OCI-M2 (cell line): ENCODE results near the gene MAP4K3.

Experiments used
- DNase-seq: peaks from one replicate; lab custom pipeline; 2025; ENCODE audit not compliant: unreplicated experiment; lab: John Stamatoyannopoulos, UW

Gene MAP4K3

DNA sequence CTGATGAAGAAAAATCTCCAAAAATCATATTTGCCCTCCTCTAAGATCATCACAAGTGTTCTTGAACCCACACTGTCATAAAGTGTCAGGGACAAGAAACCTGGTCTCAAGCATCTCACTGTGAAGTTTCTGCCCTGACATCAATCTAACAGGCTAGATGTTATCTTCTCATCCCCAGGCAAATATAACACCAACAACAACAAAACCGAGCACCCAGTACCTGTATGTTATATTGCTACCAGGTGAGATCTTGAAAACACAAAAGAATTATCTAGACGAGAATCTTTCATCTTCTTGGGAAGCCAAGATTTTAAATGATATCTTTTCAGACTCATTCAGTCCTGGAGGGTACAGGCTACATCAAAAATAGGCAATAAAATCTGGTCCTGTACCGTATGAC lies 8.8 kb upstream of the MAP4K3 start:
- DNase-seq, result no peak

DNA sequence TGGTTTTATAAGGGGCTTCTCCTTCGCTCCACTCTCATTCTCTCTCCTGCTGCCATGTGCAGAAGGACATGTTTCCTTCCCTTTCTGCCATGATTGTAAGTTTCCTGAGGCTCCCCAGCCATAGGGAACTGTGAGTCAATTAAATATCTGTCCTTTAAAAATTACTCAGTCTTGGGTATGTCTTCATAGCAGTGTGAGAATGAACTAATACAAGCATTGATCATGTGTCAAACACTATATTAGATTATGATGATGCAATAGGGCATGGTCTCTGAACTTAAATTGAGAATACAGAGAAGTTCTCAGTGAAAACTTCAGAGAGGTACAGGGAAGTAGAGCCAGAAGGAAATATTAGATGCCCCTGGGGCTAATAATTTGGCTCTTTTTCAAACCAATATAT lies 5.9 kb upstream of the MAP4K3 start:
- DNase-seq, result no peak

GRCh38 chr2:39437522-39438296 lies 624 bp upstream of the MAP4K3 start:
- peak; percentile 66 for DNase-seq

DNA sequence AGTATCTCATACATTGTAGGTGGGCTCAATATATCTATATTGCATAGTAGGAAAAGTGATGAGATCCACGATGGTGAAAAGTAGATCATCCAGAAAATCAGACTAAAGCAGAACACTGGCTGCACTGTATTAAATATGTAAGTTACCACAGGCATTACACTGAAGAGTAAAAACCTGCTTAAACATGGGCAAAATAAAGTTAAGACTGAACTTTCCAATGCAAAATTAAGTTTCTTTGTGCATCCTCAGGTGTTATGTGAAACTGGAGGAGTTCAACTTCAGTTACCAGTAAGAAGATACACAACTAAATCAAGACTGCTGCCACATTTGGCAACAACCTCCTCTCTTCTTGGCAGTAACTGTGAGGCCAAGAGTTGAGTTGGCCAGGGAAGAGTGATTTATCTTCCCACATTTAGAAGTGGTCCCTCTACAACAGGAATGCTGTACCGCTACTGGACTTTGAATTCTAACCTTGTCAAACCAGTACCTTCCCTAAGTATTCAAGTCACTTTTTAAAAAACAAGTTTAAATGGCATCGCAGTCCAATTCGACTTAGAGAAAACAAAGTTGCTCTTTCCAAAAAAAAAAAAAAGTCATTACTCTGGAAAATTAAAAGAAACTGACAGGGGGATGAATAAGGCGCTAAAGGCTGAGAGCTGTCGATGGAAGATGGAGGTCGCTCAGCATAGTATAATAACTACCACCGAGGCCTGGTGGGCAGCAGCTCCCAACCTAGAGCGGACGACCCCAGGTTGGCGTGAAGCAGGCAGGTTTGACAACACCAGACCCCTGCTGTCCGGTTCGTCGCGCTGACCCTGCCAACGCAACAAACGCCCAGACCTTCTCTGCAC lies 1.1 kb downstream of the MAP4K3 start:
- no peak for DNase-seq

- DNase-seq, result no peak
These were observed 1.9 kb downstream of the MAP4K3 start for GRCh38 chr2:39435234-39435633.

DNA sequence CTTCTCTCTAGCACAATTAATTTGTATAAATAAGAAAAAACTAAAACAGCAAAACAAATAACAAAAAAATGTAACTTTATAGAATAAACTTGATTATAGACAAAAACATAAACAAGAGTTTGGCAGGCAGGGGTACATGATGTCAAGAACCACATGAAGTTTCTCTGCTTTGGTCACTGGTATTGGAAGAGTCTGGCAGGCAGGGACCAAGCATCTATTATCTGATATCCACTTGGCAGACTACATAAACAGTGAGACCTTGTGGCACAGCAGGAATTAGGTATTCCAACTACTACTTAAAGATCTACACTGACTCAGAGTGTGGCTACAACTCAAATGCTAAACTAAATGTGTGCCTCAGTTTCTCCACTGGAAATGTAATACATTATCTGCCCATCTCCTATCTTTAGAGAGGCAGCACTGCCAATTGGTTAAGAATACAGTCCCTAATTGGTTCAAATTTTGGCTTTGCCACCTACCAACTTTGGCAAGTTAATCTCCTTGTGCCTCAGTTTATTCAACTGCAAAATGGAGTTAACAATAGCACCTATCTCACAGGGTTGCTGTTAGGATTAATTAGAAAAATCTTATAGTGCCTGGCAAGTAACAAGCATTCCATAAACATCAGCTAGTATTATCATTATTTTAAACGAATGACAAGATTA lies 2.7 kb downstream of the MAP4K3 start:
- DNase-seq, result no peak

GRCh38 chr2:39433586-39434195 lies 3.4 kb downstream of the MAP4K3 start:
- no peak for DNase-seq

GRCh38 chr2:39432701-39433100 lies 4.4 kb downstream of the MAP4K3 start:
- DNase-seq, result no peak

- no peak for DNase-seq
These were observed 5.3 kb downstream of the MAP4K3 start for GRCh38 chr2:39431592-39432316.

GRCh38 chr2:39429746-39430145 lies 7.3 kb downstream of the MAP4K3 start:
- DNase-seq, result no peak

DNA sequence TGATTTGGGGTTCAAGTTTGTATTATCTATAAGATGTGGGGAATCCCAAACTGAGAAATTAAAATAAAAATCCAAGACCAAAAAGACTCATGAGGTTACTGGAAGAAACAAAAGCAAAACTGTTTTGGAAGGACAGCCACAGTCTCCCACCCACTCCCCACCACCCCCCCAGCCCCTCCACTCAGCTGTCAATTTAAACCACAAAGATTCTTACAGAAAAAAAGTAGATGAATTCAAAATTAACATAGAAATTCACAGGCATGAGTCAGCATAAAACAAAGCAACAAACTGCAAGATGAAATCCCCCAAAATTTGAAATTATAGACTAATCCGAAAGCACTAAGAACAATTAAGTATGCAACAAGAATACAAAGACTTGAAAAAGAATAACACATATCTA lies 12.1 kb downstream of the MAP4K3 start:
- DNase-seq, result no peak

- no peak for DNase-seq
These were observed 14.4 kb downstream of the MAP4K3 start for GRCh38 chr2:39422700-39423099.

- no peak for DNase-seq
These were observed 15.7 kb downstream of the MAP4K3 start for GRCh38 chr2:39421354-39421753.

DNA sequence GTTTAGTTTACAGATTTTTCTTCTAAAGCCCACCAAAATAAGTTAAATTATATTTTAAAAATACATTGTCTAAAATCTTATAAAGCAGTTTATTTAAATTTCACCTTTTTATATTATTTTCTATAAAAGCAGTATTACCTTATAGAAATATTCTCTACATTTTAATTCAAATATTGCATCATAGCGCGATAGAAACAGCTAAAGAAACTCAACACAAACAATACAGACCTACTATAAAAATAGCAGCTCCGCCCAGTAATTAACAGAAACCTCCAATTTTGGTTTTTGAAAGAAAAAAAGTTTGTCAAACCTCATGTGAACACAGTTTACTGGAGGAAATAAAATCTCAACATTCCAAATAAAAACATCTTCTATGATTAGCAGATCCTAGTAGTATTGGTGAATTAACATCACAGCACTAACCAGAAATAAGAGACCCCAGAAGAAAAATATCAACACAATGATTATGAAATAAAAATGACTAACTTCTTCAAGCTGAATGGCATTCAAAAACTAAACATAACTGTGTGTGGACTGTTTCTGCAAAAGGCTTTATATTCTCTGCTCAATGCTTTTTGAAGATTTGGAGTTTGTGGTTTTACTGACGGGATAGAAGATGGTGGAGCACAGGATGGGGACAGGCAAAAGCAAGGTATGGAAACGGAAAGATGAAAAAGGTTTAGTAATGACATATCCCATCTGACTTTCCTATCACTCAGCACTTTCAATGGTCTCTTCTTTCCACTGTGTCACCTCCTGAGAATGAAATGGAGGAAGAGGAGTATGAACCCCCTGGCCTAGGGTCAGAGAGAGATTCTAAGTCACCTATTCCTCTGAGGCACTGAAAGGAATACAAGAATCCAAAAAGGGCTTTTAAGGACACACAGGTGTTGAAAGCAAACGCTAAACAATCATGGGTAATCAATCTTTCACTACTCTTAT lies 17.5 kb downstream of the MAP4K3 start:
- no peak for DNase-seq

- no peak for DNase-seq
These were observed 18.6 kb downstream of the MAP4K3 start for GRCh38 chr2:39418491-39418890.

GRCh38 chr2:39416140-39416539 lies 20.9 kb downstream of the MAP4K3 start:
- no peak for DNase-seq

DNA sequence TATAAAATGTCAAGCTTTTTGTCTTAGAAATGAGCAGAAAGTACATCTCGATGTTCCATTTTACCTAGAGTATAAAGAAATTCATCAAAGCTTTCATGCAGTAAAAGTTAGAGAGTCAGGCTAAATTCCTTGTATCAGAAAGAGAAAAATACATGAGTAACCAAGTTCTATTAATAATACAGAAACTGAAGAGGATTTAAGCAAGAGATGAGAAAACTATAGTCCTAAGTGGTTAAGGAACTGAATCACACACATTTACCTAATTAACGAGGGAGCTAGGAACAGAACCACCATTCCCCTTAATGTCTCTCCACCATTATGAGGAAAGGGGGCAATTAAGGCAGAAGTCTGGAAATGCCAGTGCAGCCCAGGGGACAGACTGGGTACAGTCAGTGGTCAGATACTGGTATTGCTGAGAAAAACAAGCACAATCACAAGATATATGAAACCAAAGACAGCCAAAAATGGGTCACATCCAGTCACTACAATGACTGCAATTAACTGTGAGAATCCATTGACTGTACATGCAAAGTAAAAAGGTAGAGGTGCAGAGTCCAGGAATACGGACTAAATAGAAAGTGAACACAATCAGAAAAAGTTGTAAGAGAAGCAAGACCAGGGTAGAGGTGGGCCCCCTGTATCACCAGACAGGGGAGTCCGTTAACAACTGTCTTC lies 23.9 kb downstream of the MAP4K3 start:
- no peak for DNase-seq

GRCh38 chr2:39411181-39411944 lies 25.7 kb downstream of the MAP4K3 start:
- no peak for DNase-seq
